Measurements from ENCODE around the gene RNF214.

DNA sequence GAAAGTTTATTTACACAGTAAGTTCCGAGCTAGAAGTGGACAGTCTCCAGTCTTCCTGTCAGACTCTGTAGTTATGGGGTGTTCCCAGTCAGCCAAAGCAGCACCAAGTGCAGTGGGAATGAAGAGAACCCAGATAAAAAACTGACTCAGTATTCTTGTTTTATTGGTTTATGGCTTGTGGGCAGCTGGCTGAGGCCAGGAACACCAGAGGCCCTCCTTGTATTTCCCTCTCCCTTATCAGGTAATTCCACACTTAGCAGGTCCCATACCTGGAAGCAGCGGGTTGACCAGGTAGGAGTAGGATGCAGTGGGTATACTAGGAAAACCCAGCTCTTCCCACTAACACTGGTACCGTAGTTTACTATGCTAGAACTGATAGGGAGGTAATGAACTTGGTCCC is 55.2 kb downstream of the RNF214 start:
- no peak for TF ChIP-seq EZH2 (IDR thresholded peaks at IDR 0.05; ENCODE audit: borderline replicate concordance, low read depth, low read length, poor library complexity, severe bottlenecking)
- no peak for TF ChIP-seq CTCF (conservative IDR thresholded peaks at IDR 0.05; ENCODE audit: low read depth, low read length)
